Measurements from ENCODE around the gene ARHGAP1.

The ARHGAP1 gene

GRCh38 chr11:46694072-46694471 is 6.3 kb downstream of the ARHGAP1 start:
- DNase-seq (ENCODE audit: low read depth in 2 of 2), result no peak

GRCh38 chr11:46693597-46694012 is 6.8 kb downstream of the ARHGAP1 start:
- no peak for DNase-seq (ENCODE audit: low read depth in 2 of 2)

GRCh38 chr11:46692450-46692849 is 8.0 kb downstream of the ARHGAP1 start:
- no peak for DNase-seq (ENCODE audit: low read depth in 2 of 2)

- DNase-seq (ENCODE audit: low read depth in 2 of 2), result no peak
These were observed 9.7 kb downstream of the ARHGAP1 start for GRCh38 chr11:46690702-46691101.

GRCh38 chr11:46686886-46687795 is 13.3 kb downstream of the ARHGAP1 start:
- no peak for DNase-seq (ENCODE audit: low read depth in 2 of 2)

GRCh38 chr11:46684367-46684766 is 16.1 kb downstream of the ARHGAP1 start:
- DNase-seq (ENCODE audit: low read depth in 2 of 2), result no peak

GRCh38 chr11:46682773-46683752 is 17.4 kb downstream of the ARHGAP1 start:
- no peak for DNase-seq (ENCODE audit: low read depth in 2 of 2)

GRCh38 chr11:46681814-46682213 is 18.6 kb downstream of the ARHGAP1 start:
- no peak for DNase-seq (ENCODE audit: low read depth in 2 of 2)

- DNase-seq (ENCODE audit: low read depth in 2 of 2), result no peak
These were observed 19.6 kb downstream of the ARHGAP1 start for GRCh38 chr11:46680815-46681214.

- no peak for DNase-seq (ENCODE audit: low read depth in 2 of 2)
These were observed 20.2 kb downstream of the ARHGAP1 start for GRCh38 chr11:46680164-46680760.

- DNase-seq (ENCODE audit: low read depth in 2 of 2), result no peak
These were observed 20.9 kb downstream of the ARHGAP1 start for GRCh38 chr11:46679241-46680163.

- no peak for DNase-seq (ENCODE audit: low read depth in 2 of 2)
These were observed 21.7 kb downstream of the ARHGAP1 start for GRCh38 chr11:46678741-46679130.

GRCh38 chr11:46677991-46678740 is 22.3 kb downstream of the ARHGAP1 start:
- no peak for DNase-seq (ENCODE audit: low read depth in 2 of 2)

- no peak for DNase-seq (ENCODE audit: low read depth in 2 of 2)
These were observed 23.2 kb downstream of the ARHGAP1 start for GRCh38 chr11:46677169-46677568.

- DNase-seq (ENCODE audit: low read depth in 2 of 2), result no peak
These were observed 23.8 kb downstream of the ARHGAP1 start for GRCh38 chr11:46676436-46677158.

- DNase-seq (ENCODE audit: low read depth in 2 of 2), result no peak
These were observed 24.5 kb downstream of the ARHGAP1 start for GRCh38 chr11:46675949-46676348.

GRCh38 chr11:46675288-46675851 is 25.0 kb downstream of the ARHGAP1 start:
- DNase-seq (ENCODE audit: low read depth in 2 of 2), result no peak

- DNase-seq (ENCODE audit: low read depth in 2 of 2), result no peak
These were observed 25.7 kb downstream of the ARHGAP1 start for GRCh38 chr11:46674463-46675287.
